ENCODE measurements around the gene ZFX.

ZFX gene

DNA sequence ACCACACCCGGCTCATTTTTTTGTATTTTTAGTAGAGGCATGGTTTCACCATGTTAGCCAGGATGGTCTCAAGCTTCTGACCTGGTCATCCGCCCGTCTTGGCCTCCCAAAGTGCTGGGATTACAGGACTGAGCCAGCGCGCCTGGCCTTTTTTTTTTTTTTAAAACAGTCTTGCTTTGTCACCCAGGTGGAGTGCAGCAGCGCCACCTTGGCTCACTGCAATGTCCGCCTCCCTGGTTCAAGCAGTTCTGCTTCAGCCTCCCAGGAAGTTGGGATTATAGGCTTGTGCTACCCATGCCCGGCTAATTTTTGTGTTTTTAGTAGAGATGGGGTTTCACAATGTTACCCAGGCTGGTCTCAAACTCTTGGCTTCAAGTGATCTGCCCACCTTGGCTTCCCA, 28.9 kb downstream of the ZFX start:
- H3K4me3 ChIP-seq (ENCODE audit: low read depth in 1 of 2, low read length in 2 of 2), result no peak overlapping the region
- no peak overlapping the region for H3K27ac ChIP-seq (ENCODE audit: low read depth, low read length)
- no peaks in the 10 kb centered on the region for H3K4me1 ChIP-seq (ENCODE audit: insufficient read depth, low read length)
- H3K36me3 ChIP-seq (ENCODE audit: insufficient read depth, low read length), result peaks cover 32% of the 10 kb centered on the region
- H3K9ac ChIP-seq (ENCODE audit: low read length), result no peak overlapping the region
- H3K27me3 ChIP-seq (ENCODE audit: control insufficient read depth in 1 of 2, insufficient read depth in 2 of 2, low read length in 2 of 2), result no peaks in the 10 kb centered on the region
- H3K9me3 ChIP-seq (ENCODE audit: low read length), result no peaks in the 10 kb centered on the region

DNA sequence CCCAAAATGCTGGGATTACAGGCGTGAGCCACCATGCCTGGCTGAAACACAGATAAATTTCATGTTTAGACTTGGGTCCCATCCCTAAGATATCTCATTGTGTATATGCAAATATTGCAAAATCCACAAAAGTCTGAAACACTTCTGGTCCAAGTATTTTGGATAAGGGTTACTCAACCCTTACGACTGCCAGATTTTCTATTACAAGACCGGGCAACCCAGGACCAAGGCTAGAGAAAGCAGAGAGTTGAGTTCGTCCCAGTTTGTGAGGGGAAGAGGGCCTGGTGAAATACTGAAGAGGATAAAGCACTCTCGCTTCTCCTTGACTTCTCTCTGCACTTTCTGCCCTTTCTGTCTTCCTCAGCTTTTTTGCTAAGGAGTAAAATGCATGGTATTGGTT, 34.5 kb downstream of the ZFX start:
- no peak overlapping the region for H3K9ac ChIP-seq (ENCODE audit: low read length)
- H3K9me3 ChIP-seq (ENCODE audit: low read length), result no peaks in the 10 kb centered on the region
- peaks cover 31% of the 10 kb centered on the region for H3K36me3 ChIP-seq (ENCODE audit: insufficient read depth, low read length)
- H3K27ac ChIP-seq (ENCODE audit: low read depth, low read length), result no peak overlapping the region
- no peaks in the 10 kb centered on the region for H3K27me3 ChIP-seq (ENCODE audit: control insufficient read depth in 1 of 2, insufficient read depth in 2 of 2, low read length in 2 of 2)
- no peak overlapping the region for H3K4me3 ChIP-seq (ENCODE audit: low read depth in 1 of 2, low read length in 2 of 2)
- no peaks in the 10 kb centered on the region for H3K4me1 ChIP-seq (ENCODE audit: insufficient read depth, low read length)

- no peak overlapping the region for H3K9ac ChIP-seq (ENCODE audit: low read length)
- H3K4me3 ChIP-seq (ENCODE audit: low read depth in 1 of 2, low read length in 2 of 2), result no peak overlapping the region
- no peaks in the 10 kb centered on the region for H3K27me3 ChIP-seq (ENCODE audit: control insufficient read depth in 1 of 2, insufficient read depth in 2 of 2, low read length in 2 of 2)
- H3K27ac ChIP-seq (ENCODE audit: low read depth, low read length), result no peak overlapping the region
- peaks cover 9% of the 10 kb centered on the region for H3K4me1 ChIP-seq (ENCODE audit: insufficient read depth, low read length)
- peaks cover 13% of the 10 kb centered on the region for H3K36me3 ChIP-seq (ENCODE audit: insufficient read depth, low read length)
- no peaks in the 10 kb centered on the region for H3K9me3 ChIP-seq (ENCODE audit: low read length)
Observed at GRCh38 chrX:24186483-24186882, 37.0 kb downstream of the ZFX start.

GRCh38 chrX:24186986-24187385, 37.5 kb downstream of the ZFX start:
- Histone ChIP-seq H3K27ac (ENCODE audit: low read depth, low read length) (no peak overlapping the region), H3K9ac (ENCODE audit: low read length) (no peak overlapping the region), H3K27me3 (ENCODE audit: control insufficient read depth in 1 of 2, insufficient read depth in 2 of 2, low read length in 2 of 2) (no peaks in the 10 kb centered on the region), H3K4me3 (ENCODE audit: low read depth in 1 of 2, low read length in 2 of 2) (no peak overlapping the region), H3K36me3 (ENCODE audit: insufficient read depth, low read length) (peaks cover 13% of the 10 kb centered on the region), H3K4me1 (ENCODE audit: insufficient read depth, low read length) (peaks cover 9% of the 10 kb centered on the region), H3K9me3 (ENCODE audit: low read length) (no peaks in the 10 kb centered on the region)

DNA sequence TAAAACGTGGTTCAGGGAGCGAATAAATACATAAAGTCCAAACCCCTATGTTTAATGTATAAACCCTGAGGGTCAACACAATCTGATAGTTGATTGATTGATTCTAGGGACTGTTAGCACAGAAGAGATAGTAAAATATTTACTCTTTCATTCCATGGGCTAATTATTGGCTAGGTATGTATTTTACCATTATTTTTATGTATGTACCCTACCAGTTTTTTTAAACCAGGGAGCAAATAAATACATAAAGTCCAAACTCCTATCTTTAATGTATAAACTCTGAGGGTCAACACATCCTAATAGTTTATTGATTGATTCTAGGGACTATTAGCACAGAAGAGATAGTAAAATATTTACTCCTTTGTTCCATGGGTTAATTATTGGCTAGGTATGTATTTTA, 40.0 kb downstream of the ZFX start:
- Histone ChIP-seq H3K4me1 (ENCODE audit: insufficient read depth, low read length) (peaks cover 9% of the 10 kb centered on the region), H3K27me3 (ENCODE audit: control insufficient read depth in 1 of 2, insufficient read depth in 2 of 2, low read length in 2 of 2) (no peaks in the 10 kb centered on the region), H3K9me3 (ENCODE audit: low read length) (no peaks in the 10 kb centered on the region), H3K36me3 (ENCODE audit: insufficient read depth, low read length) (peaks cover 7% of the 10 kb centered on the region), H3K4me3 (ENCODE audit: low read depth in 1 of 2, low read length in 2 of 2) (no peak overlapping the region), H3K9ac (ENCODE audit: low read length) (no peak overlapping the region), H3K27ac (ENCODE audit: low read depth, low read length) (no peak overlapping the region)

GRCh38 chrX:24190500-24191156, 41.1 kb downstream of the ZFX start:
- peaks cover 9% of the 10 kb centered on the region for H3K4me1 ChIP-seq (ENCODE audit: insufficient read depth, low read length)
- no peaks in the 10 kb centered on the region for H3K27me3 ChIP-seq (ENCODE audit: control insufficient read depth in 1 of 2, insufficient read depth in 2 of 2, low read length in 2 of 2)
- H3K4me3 ChIP-seq (ENCODE audit: low read depth in 1 of 2, low read length in 2 of 2), result no peak overlapping the region
- no peak overlapping the region for H3K27ac ChIP-seq (ENCODE audit: low read depth, low read length)
- H3K9me3 ChIP-seq (ENCODE audit: low read length), result no peaks in the 10 kb centered on the region
- peaks cover 7% of the 10 kb centered on the region for H3K36me3 ChIP-seq (ENCODE audit: insufficient read depth, low read length)
- no peak overlapping the region for H3K9ac ChIP-seq (ENCODE audit: low read length)

DNA sequence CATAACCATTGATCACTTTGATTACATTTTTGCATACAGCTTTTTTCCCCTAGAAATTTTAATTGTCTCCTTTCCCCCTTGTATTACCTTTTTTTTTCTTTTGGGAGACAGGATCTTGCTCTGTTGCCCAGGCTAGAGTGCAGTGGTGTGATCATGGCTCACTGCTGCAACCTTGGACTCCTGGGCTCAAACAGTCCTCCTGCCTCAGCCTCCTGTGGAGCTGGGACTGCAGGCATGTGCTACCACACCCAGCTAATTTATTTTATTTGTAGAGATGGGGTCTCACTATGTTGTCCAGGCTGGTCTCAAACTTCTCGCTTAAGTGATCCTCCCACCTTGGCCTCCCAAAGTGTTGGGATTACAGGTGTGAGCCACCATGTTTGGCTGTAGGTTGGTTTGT, 47.0 kb downstream of the ZFX start:
- Histone ChIP-seq H3K9me3 (ENCODE audit: low read length) (no peaks in the 10 kb centered on the region), H3K9ac (ENCODE audit: low read length) (no peak overlapping the region), H3K27ac (ENCODE audit: low read depth, low read length) (no peak overlapping the region), H3K36me3 (ENCODE audit: insufficient read depth, low read length) (no peaks in the 10 kb centered on the region), H3K4me1 (ENCODE audit: insufficient read depth, low read length) (peaks cover 11% of the 10 kb centered on the region), H3K4me3 (ENCODE audit: low read depth in 1 of 2, low read length in 2 of 2) (no peak overlapping the region), H3K27me3 (ENCODE audit: control insufficient read depth in 1 of 2, insufficient read depth in 2 of 2, low read length in 2 of 2) (no peaks in the 10 kb centered on the region)

DNA sequence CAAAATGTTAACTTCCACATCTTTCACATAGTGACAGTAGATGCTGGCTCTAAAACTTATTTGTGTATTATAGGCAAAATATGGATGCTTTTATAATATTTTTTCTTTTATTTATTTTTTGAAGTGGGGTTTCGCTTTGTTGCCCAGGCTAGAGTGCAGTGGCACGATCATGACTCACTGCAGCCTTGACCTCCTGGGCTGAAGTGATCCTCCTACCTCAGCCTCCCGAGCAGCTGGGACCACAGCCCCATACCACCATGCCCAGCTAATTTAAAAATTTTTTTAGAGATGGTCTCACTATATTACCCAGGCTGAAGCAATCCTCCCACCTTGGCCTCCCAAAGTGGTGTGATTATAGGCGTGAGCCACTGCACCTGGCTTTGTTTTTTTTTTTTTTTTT, 48.6 kb downstream of the ZFX start:
- no peaks in the 10 kb centered on the region for H3K9me3 ChIP-seq (ENCODE audit: low read length)
- no peak overlapping the region for H3K4me3 ChIP-seq (ENCODE audit: low read depth in 1 of 2, low read length in 2 of 2)
- H3K36me3 ChIP-seq (ENCODE audit: insufficient read depth, low read length), result no peaks in the 10 kb centered on the region
- H3K27ac ChIP-seq (ENCODE audit: low read depth, low read length), result no peak overlapping the region
- no peak overlapping the region for H3K9ac ChIP-seq (ENCODE audit: low read length)
- H3K27me3 ChIP-seq (ENCODE audit: control insufficient read depth in 1 of 2, insufficient read depth in 2 of 2, low read length in 2 of 2), result no peaks in the 10 kb centered on the region
- H3K4me1 ChIP-seq (ENCODE audit: insufficient read depth, low read length), result peaks cover 19% of the 10 kb centered on the region

GRCh38 chrX:24200133-24200532, 50.6 kb downstream of the ZFX start:
- no peaks in the 10 kb centered on the region for H3K27me3 ChIP-seq (ENCODE audit: control insufficient read depth in 1 of 2, insufficient read depth in 2 of 2, low read length in 2 of 2)
- H3K36me3 ChIP-seq (ENCODE audit: insufficient read depth, low read length), result no peaks in the 10 kb centered on the region
- H3K27ac ChIP-seq (ENCODE audit: low read depth, low read length), result no peak overlapping the region
- H3K9ac ChIP-seq (ENCODE audit: low read length), result no peak overlapping the region
- H3K9me3 ChIP-seq (ENCODE audit: low read length), result no peaks in the 10 kb centered on the region
- peaks cover 26% of the 10 kb centered on the region for H3K4me1 ChIP-seq (ENCODE audit: insufficient read depth, low read length)
- no peak overlapping the region for H3K4me3 ChIP-seq (ENCODE audit: low read depth in 1 of 2, low read length in 2 of 2)

- H3K36me3 ChIP-seq (ENCODE audit: insufficient read depth, low read length), result no peaks in the 10 kb centered on the region
- H3K4me1 ChIP-seq (ENCODE audit: insufficient read depth, low read length), result peaks cover 26% of the 10 kb centered on the region
- no peak overlapping the region for H3K9ac ChIP-seq (ENCODE audit: low read length)
- H3K9me3 ChIP-seq (ENCODE audit: low read length), result no peaks in the 10 kb centered on the region
- H3K4me3 ChIP-seq (ENCODE audit: low read depth in 1 of 2, low read length in 2 of 2), result no peak overlapping the region
- no peak overlapping the region for H3K27ac ChIP-seq (ENCODE audit: low read depth, low read length)
- no peaks in the 10 kb centered on the region for H3K27me3 ChIP-seq (ENCODE audit: control insufficient read depth in 1 of 2, insufficient read depth in 2 of 2, low read length in 2 of 2)
Observed at GRCh38 chrX:24201216-24201615, 51.7 kb downstream of the ZFX start.

GRCh38 chrX:24202465-24203031, 53.0 kb downstream of the ZFX start:
- H3K4me1 ChIP-seq (ENCODE audit: insufficient read depth, low read length), result peaks cover 26% of the 10 kb centered on the region
- no peaks in the 10 kb centered on the region for H3K27me3 ChIP-seq (ENCODE audit: control insufficient read depth in 1 of 2, insufficient read depth in 2 of 2, low read length in 2 of 2)
- H3K36me3 ChIP-seq (ENCODE audit: insufficient read depth, low read length), result no peaks in the 10 kb centered on the region
- no peak overlapping the region for H3K9ac ChIP-seq (ENCODE audit: low read length)
- H3K9me3 ChIP-seq (ENCODE audit: low read length), result no peaks in the 10 kb centered on the region
- H3K27ac ChIP-seq (ENCODE audit: low read depth, low read length), result no peak overlapping the region
- no peak overlapping the region for H3K4me3 ChIP-seq (ENCODE audit: low read depth in 1 of 2, low read length in 2 of 2)

Measured in muscle layer of colon (tissue), 2 donors.